GM21447 (cell line): ENCODE results near the gene HNRNPA1.
"Not testable (repeated sequence)": the region's sequence is repeated elsewhere in the genome, so short reads cannot be mapped to it uniquely, and the experiment has no call there.

Experiments
- ATAC-seq: cut with Tn5 transposase; IDR thresholded peaks from one replicate; pipeline ENCODE4 v1.9.1; 2021; ENCODE audit not compliant: unreplicated experiment

The HNRNPA1 gene

DNA sequence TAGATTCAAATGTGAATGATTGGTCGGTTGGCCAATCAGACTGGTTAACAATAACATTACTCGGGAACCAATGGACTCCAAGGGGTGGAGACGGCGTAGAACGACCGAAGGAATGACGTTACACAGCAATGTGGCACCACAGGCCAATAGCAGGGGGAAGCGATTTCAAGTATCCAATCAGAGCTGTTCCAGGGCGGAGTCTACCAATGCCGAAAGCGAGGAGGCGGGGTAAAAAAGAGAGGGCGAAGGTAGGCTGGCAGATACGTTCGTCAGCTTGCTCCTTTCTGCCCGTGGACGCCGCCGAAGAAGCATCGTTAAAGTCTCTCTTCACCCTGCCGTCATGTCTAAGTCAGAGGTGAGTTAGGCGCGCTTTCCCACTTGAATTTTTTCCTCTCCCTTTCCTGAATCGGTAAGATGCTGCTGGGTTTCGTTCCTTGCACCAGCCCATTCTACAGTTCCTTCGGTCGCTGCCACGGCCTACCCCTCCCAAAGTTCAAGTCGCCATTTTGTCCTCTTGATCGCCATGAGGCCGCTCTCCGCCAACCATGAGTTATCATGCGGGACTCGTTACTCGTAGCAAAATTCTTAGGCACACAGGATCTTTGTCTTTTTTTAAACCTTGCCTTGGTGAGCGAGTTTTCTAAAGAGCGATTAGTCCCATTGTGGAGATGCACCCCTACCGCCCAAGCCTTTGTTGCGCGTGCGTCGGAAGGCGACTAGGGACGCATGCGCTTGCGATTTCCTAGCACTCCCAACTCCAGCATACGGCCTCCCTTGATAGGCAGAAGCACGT lies at the start of gene HNRNPA1:
Gene HNRNPA1 (plus strand): TSS at position 259 of the 793 bp plus-strand sequence. CDS start 82 bp downstream, at position 341.
- peak; percentile 87 for ATAC-seq

DNA sequence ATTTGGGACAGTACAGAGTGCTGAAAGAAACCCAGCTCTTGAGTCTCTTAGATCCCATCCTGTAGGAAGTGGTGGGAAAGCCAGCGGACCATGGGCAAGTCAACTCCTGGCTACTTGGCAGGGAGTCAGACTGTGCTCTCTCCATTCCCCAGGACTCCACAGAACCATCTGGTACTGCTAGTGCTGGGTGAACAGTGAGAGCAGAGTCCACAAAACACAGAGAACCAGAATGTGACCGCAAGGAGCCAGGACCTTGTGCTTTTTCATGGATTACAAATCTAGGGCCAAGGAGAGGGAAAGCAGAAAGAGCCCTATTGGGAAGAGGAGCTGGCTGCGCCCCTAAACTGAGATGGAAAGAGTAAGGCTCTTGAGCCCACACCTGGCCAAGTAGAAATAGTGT lies 49.3 kb upstream of the HNRNPA1 start:
- not testable (repeated sequence) for ATAC-seq

DNA sequence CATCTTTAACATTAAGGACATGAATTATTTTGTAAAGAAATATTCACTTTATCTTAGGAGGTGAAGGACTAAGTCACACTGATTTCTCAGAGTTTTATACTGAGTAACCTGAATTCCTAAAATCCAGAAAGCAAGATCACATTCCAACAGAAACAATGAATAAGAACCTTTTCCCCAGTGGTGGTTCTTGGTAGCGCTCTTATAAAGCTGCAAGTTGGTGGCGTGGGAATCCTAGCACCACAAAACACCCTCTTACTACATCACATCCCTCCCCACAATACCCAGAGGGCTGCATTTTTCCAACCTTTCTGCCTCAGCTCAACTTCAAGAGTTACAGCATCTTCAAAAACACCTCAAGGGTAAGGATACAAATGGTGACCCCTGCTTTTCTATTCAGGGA lies 47.7 kb upstream of the HNRNPA1 start:
- ATAC-seq, result no peak

DNA sequence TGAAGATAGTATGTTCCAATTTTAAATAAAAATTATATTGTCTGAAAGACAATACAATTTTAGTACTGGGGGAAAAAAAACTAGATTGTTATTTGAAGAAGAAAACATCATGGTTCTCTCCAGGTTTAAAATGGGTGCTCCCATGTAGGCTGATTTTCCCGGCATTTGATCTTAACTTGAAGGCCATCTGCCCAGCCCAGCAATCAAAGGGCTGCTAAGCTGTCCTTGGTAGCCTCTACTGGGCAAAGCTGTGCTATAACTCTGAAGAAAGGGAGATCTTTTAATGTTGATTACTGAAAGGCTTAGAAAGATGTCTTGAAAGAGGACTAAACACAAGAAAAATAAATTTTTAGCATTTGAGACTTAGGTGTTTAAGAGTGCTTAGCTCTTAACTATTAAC lies 42.0 kb upstream of the HNRNPA1 start:
- no peak for ATAC-seq

DNA sequence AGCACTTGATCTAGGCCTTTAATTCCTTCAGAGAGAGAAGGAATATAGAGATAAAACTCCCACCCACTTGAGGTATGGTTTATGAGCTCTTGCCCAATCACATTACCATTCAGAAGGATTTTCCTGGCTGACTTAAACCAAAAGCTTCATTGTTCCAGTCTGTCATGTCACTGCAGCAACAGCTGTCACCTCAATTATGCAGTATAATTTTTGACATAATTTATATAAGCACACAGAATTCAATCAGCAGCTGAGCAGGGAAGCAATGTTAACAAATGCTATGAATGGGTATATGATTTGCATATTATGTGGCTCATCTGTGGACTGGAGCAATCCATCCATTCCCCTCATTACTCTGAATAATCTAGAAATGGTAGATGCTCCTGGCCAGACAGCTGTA lies 40.9 kb upstream of the HNRNPA1 start:
- ATAC-seq, result no peak

DNA sequence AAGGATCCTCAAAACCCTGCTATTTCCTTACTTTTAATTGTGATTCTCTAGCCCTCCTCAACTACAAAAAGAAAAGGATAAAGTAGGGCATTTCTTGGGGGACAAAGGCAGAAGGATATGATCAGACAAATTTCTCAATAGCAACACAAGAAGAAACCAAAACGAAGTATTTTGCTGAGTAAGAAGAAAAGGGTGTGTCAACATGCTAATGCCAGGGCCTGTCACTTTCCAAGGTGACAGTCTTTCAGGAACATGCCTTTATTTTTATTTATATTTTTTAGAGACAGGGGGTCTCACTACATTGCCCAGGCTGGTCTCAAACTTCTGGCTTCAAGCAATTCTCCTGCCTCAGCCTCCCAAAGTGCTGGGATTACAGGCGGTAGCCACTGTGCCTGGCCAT lies 40.4 kb upstream of the HNRNPA1 start:
- no peak for ATAC-seq

DNA sequence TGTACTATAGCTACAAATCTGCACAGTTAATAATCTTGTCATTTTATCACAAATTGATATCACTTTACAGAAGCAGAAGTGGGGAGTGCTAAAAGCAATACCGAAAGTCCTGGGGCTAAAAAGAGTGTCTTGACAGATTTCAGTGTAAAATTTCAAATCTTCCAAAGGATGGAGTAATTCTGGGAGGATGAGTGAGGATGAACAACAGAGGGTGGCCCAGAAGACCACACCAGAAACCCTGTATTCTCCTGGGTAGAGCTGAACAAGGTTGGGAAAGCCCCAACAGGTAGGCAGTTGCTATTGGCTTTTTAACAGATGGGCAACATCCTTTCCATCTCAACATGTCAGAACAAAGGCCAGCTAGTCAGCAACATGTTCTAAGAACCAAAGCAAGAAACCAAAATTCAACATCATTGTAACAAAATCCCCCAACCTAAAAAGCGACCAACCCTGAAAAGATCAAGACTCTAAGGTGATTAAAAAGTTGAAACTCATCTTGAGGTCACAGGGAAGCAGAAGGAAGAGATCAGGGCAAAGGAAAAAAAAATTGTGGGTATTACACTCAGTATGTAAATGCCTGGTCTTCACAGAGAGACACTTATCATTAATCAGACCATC lies 39.4 kb upstream of the HNRNPA1 start:
- ATAC-seq, result peak; percentile 71

DNA sequence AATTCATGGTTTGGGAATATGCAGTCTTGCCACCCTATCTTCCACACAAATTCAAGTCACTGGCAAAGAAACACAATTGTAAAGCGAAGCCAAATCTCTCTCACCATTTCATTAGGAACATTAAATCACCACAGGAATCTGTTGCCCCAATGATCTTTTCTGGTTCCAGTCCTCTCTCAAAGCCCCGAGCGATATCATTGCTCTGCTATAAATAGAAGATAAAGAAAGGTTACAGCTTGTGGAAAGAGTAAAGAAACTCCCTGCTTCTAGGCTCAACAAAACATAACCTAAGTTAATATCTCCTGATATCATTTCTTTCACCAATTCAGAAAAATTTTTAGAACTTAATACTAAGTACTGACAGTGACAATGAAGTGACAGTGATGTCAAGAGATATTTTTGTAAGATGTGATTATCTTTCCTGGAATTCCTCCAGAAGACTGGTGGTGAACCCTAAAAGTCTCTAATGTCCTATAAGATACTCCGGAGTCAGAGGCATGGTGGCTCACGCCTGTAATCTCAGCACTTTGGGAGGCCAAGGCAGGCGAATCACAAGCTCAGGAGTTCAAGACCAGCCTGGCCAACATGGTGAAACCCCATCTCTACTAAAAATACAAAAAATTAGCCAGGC lies 34.4 kb upstream of the HNRNPA1 start:
- ATAC-seq, result no peak

DNA sequence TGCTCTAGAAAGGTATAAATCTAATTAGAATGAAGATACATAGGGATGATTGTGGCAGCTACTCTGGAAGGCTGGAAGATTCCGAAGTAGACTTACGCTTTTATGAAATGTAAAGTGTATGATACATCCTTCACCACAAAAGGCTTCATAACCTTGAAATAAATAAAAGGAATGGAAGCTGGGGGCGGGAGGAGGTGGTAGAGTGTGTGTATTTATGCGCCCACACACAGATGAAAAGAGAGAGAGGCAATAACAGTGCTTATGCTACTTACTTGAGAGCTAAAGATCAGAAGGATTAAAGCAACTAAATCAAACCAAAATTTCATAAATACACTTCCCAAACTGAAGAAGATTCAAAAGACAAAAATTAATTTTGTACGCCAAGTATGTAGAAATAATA lies 31.0 kb upstream of the HNRNPA1 start:
- ATAC-seq, result no peak

DNA sequence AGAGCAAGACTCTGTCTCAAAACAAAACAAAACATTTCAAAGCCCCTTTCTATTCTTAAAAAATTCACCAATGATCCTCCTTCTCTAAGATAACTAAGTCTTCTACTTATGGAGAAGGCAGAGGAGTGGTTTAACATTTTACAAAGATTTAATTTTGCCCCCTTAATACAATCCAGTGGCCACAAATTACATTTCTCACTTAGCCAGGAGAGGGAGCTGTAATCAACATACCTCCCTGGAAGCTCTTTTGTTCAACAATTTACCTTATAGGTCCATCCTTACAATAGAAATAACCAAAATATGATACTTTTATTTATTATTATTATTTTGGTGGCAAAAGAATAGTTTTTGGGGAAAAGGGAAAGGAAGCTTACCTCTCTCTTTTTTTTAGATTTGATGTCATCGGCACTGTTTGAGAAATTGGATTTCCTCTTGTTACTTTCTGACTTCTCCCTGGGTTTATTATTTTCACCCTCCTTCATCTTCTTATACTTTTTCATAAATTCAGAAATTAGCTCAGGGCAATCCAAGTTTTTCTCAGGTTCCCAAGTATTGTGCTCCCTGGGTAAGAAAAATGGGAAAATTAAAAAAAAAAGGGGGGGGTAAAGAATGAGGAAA lies 28.8 kb upstream of the HNRNPA1 start:
- ATAC-seq, result no peak

DNA sequence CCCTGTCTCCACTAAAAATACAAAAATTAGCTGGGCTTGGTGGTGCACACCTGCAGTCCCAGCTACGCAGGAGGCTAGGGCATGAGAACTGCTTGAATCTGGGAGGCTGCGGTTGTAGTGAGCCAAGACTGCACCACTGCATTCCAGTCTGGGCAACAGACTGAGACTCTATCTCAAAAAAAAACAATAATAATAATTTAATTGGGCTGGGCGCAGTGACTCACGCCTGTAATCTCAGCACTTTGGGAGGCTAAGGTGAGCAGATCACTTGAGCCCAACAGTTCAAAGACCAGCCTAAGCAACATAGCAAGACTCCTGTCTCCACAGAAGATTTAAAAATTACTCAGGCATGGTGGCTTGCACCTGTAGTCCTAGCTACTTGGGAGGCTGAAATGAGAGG lies 27.3 kb upstream of the HNRNPA1 start:
- ATAC-seq, result no peak

DNA sequence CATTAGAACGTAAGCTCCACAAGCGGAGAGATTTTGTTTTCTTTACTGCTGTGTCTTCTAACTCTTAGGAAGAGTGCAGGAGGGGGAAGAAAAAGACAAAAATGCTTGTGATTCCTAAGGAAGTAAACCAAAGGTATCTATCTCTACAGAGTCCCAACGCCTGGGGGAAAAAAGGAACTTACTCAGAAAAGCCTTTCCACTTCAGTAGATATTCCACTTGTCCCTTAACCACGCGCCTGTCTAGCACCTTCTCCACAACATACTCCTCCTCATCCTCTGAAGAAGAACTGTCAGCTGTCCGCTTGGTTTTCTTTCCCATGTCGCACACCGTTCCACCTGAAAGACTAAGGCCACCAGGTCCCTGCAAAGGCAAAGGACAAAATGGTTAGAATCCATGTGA lies 23.2 kb upstream of the HNRNPA1 start:
- ATAC-seq, result no peak

DNA sequence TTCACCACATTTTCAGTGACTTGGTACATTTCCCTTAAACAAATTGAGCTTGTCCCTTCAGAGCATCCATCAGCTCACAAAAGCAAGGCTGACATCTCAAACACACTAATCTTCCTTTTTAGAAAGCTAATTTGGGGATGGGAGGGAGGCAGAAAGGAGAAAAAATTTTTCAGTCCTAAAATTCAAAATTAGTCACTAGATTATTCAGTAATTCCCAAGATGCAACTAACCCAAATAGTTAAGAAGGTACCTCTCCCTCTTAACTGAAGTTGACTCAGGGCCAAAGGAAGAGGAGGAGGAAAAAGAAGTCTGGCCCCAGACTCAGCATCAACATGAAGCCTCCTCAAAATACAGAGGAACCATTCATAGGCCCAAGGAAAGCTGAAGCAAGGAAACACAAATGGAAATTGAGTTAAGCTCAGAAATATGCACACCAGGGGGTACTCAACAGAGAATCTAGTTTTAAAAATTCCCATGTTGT lies 22.3 kb upstream of the HNRNPA1 start:
- ATAC-seq, result no peak

DNA sequence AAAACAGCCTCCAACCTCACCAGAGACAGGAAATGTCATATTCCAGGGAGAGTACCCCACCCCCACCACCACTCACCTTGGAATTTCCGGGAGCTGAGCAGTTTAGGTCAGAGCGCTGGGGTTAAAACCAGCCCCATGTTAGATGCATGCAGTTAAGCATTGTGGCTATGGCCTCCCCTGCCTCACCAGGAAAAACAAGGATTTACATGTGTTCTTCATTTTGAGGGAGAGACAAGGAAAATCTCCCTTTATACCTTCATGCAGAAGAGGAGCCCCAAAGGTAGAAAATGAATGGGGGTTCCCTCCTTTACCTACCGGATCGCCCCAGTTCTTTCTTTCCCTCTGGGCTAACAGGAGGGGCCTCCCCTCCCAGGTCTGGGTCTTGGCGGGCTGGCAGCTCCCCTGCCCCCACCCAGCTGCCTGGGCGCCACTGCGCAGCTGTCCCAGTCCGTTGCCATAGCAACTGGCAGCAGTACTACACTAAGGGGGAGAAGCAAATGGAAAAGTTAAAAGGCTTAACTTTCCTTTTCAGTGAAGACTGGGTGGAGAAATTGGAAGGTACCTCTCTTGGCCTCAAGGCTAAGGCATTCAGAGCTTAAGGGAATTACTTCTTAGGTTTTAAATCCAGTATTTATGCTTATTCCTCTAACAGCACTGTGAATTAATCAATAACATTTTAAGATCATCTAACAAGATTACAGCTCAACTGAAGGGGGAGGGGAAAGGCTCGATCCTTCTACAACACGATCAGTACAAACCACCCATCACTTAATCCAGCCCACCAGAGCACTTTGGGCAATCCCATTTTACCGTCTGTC lies 21.1 kb upstream of the HNRNPA1 start:
- peak; percentile 80 for ATAC-seq

DNA sequence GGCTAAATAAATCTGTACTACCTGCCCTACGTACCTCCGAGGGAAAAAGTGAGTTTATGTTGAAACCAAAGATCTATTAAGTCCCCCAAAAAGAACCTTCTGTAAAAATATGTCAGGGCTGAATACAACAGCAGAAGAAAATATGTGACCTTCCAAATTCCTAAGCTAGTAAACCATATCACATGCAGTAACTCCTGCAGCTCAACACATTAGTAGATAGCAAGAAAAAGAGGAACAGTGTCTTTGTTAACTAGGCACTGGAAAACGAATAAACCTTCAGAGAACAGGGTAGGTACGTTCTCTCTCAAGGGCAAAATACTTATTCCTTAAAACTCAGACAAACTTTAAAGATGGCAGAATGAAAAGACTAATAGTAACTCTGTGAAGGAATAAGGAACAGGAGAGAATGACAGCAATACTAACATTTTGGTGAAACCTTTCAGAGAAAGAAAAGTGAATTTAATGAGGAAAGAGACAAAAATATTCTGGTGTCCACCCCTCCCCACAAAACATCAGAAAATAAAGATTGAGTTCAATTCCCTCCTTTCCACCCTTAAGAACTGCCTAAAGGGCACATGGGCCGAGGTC lies 18.6 kb upstream of the HNRNPA1 start:
- no peak for ATAC-seq

DNA sequence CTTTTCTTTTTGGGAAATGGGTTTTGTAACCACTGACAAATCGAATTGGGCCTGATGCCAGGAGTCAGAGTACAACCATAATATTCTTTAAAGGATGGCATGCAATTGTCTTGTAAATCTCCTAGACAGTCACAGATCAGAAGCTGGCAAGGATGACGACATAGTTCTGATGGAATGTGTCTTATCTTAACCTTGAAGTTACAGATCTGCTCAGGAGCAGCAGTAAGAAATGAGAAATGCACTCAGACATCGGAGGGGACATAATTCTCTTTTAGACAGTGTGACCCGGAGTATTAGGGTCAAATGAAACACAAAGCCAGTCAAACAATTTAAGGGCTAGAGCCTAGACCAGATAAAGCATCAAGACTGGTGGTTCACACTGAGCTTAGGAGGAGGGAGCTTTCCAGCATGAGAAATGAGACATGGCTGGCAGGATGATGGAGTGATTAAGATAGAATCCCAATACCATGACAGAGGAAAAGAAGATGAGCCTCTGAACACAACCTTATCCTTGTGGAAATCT lies 18.1 kb upstream of the HNRNPA1 start:
- ATAC-seq, result no peak

DNA sequence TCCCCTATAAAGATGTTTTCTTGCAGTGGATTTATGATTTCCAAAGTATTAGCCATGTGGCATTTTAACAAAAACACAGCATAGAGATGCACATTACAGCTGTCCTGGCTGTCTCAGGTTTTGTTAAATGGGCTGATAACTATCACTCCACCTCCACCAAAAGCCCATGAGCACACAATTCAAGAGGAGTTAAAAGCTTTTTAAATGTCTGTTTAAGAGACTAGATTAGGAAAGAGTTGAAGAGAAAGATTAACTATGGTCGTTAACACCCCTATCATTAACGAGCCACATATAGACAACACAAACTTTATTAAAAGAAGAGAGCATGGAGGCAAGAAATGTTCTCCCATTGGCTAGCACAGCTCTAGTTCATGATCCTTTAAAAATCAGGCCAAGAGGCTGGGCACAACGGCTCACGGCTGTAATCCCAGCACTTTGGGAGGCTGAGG lies 15.1 kb upstream of the HNRNPA1 start:
- ATAC-seq, result no peak

DNA sequence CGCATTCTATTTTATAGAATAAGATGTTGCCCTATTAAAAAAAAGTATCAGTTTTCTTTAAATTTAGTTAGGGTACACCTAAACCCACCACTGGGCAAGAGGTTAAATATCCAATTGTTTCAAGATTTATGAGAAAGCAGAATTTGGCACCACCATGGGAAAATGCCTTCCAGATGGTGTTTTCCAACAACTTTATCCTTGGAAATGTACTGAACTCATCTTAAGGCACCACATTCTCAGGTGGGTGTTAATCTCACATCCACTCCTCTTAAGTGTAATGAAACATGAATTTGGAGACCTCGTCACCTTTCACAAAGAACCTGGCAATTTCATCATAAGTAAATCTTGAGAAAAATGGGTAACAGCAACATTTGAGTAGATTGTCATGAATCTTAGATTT lies 13.7 kb upstream of the HNRNPA1 start:
- no peak for ATAC-seq

DNA sequence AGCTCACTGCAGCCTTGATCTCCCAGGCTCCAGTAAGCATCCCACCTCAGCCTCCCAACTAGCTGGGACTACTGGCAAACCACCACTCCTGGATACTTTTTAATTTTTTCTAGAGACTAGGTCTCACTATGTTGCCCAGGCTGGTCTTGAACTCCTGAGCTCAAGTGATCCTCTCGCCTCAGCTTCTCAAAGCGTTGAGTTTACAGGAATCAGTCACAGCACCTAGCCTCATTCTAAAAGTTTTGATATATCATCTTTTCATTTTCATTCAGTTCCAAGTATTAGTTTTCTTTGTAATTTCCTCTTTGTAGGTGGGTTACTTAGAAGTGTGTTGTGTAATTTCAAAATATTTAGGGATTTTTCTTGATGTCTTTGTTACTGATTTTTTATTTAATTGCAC lies 10.2 kb upstream of the HNRNPA1 start:
- no peak for ATAC-seq

DNA sequence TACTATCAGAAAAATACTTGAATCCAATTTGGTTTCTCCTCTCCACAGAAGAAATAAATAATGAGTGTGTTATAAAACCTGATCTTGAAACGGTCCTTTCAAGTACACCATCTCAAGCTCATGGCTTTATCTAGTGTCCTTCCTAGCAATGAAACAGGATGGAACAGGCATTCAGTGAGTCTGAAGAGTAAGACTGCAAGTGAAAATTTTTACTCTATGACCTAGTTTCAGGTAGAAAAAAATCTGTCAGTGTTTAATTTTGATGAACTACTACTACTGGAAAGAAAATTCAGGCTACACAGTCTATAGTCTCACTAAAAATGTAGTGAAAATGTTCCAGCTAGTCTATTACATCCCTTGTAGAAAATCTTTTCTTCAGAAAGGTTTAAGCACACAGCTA lies 8.3 kb upstream of the HNRNPA1 start:
- ATAC-seq, result no peak
